Measurements from ENCODE around the gene KIAA1328.

DNA sequence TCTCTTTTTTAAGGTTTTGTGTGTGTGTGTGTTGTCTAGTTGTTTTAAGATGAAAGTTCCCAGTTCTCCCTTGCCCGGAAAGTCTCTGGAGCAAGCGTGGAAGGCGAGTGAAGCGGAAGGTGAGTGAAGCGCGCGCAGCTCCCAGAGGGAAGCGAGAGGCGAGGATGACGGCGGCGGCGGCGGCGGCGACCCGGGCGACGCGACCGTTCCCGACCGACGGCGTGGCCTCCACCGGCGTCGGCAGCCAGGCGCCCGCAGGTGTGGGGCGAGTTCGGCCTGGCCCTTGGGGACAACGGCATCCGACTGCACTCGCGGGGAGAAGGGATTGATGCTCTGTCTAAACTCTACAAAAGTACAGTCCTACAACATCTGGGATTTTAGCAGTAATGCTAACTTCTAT lies 414.8 kb downstream of the KIAA1328 start:
- TF ChIP-seq EZH2 (IDR thresholded peaks at IDR 0.05; ENCODE audit: borderline replicate concordance) (no peak), EZH2phosphoT487 (IDR thresholded peaks at IDR 0.05; ENCODE audit: low read depth, severe bottlenecking, unreplicated experiment) (no peak)
- TF ChIP-seq, protein P1, sequence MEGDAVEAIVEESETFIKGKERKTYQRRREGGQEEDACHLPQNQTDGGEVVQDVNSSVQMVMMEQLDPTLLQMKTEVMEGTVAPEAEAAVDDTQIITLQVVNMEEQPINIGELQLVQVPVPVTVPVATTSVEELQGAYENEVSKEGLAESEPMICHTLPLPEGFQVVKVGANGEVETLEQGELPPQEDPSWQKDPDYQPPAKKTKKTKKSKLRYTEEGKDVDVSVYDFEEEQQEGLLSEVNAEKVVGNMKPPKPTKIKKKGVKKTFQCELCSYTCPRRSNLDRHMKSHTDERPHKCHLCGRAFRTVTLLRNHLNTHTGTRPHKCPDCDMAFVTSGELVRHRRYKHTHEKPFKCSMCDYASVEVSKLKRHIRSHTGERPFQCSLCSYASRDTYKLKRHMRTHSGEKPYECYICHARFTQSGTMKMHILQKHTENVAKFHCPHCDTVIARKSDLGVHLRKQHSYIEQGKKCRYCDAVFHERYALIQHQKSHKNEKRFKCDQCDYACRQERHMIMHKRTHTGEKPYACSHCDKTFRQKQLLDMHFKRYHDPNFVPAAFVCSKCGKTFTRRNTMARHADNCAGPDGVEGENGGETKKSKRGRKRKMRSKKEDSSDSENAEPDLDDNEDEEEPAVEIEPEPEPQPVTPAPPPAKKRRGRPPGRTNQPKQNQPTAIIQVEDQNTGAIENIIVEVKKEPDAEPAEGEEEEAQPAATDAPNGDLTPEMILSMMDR (IDR thresholded peaks at IDR 0.05; ENCODE audit: poor library complexity) = no peak
